Left lobe of liver (tissue), 2 donors: ENCODE data around the gene SAFB. TPM values are rescaled to one million over a fixed set of nuclear protein-coding genes. Genes with fewer than 3 reads are reported as not detected.
"Not testable (repeated sequence)": the region's sequence is repeated elsewhere in the genome, so short reads cannot be mapped to it uniquely, and the experiment has no call there.

ENCODE experiments used
- ATAC-seq: fragments of 200-7000 bp; cut with Tn5 transposase; one replicate; pipeline ENCODE4 v1.9.1; 2020; ENCODE audit warnings: mild to moderate bottlenecking, moderate library complexity
- DNase-seq: peaks from one replicate; pipeline ENCODE4 v3.0.0-alpha.2; 2020; ENCODE audit warnings: low spot score
- total RNA-seq: library from RNA; stranded (reverse); gene quantifications from one replicate; pipeline ENCODE4 v1.2.1, GENCODE V29; 2021
- donor health status: DM: no; HTN: no; CAD: no; lungs with moderate emphysema.
- donor health status: DM: no; HTN: yes; CAD: no.

Gene SAFB
- total RNA-seq, 1 donor from 2014 or later: 48.6 TPM

DNA sequence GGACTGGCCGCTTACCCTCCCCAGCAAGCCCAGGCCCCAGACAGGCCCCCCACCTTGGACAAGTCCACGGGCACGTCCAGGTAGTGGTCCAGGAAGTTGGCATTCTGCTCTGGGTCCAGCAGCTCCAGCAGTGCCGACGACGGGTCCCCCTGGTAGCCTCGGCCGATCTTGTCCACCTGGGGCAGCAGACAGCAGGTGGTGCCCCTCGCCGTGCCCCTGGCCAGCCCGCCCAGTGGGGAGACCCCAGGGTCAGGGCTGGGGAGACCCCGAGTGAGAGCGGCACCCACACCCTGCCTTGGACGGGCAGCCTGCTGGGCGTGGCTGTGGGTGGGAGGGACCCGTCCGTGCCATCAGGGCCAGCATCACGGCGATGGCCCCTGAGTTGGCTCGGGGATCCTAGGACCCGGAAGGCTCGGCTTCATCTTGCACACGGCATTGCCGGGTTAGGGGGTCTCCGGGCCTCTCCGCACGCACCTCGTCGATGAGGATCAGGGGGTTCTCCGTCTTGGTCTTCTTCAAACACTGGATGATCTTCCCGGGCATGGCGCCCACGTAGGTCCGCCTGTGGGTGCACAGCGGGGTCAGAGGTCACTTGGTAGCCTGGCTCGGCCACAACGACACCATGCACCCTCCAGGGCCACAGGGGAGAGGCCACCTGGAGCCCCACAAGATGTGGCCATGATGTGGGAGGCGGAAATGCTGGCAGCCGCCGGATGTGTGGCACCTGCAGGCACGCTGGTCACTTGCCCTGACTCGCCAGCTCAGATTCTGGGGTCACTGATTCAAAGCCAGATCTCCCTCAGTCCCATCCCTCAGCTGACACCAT, 73.5 kb downstream of the SAFB start:
- no peak for ATAC-seq
- DNase-seq: peak; percentile 48

DNA sequence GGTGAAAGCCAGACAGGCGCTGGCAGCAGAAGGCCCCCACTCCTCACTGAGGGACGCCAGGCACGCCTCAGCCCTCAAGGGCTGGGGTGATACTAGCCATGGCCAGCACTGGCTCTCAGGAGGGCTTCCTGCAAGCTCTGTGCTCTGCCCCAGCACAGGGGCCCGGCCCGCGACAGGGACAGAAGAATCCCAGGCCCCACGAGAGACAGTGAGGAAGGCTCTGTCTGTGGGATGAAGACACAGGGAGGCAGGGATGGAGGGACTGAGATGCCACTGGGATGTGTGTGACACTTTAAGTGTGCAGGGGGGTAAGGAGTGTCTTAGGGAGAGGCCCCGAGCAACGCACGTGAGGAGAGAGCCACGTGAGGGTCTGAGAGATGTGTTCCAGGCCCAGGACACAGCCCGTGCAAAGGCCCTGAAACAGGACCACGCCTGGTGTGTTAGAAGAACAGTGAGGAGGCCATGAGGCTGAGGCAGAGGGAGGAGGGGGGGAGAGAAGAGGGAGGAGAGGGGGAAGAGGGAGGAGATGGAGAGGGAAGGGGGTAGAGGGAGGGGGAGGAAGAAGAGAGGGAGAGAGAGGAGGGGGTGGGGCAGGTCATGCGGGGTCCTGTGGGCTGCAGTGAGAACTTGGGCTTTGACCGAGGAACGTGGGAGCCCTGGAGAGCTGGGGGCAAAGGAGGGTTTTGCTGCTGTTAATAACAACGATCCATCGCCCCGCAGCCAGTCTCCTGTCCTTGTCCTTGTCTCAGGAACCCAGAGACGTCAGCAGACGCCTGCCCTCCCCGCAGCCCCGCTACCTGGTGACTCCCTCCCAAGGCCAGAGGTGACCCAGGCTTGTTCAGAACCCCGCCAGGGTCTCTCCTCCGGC, 74.4 kb downstream of the SAFB start:
- DNase-seq (no peak), ATAC-seq (no peak)

DNA sequence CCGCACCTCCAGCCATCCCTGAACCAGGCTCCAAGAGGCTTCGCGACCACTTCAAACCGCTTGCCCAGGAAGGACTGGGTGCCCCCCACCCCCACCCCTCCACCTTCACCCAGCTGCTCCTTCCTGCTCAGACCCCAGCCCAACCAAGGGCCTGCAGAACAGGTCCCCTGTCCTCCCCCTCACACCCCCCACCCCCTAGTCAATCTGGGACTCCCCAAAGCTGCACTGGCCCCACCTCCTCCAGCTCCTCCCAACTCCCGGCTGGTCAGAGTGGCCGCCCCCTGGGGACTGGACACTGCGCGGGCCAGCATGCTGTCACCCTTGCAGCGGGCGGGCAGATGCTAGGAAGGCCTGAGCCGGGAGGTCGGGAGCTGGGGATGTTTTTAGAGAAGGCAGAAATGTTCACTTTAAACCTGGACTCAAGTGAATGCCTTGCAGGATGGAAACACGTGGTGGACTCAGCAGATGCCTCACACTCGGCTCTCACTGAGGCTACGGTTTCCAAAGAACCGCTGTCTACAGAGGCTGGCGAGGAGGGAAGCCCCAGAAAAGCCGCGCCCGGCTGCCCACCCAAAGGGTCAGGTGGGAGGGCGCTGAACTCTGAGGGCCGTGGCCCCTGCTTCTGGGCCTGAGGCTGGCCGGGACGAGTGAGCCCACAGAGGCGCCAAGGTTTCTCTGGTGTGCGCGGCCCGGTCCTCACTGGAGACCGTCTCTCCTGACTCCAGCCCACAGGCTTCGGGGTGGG, 75.2 kb downstream of the SAFB start:
- ATAC-seq (no peak), DNase-seq (no peak)

DNA sequence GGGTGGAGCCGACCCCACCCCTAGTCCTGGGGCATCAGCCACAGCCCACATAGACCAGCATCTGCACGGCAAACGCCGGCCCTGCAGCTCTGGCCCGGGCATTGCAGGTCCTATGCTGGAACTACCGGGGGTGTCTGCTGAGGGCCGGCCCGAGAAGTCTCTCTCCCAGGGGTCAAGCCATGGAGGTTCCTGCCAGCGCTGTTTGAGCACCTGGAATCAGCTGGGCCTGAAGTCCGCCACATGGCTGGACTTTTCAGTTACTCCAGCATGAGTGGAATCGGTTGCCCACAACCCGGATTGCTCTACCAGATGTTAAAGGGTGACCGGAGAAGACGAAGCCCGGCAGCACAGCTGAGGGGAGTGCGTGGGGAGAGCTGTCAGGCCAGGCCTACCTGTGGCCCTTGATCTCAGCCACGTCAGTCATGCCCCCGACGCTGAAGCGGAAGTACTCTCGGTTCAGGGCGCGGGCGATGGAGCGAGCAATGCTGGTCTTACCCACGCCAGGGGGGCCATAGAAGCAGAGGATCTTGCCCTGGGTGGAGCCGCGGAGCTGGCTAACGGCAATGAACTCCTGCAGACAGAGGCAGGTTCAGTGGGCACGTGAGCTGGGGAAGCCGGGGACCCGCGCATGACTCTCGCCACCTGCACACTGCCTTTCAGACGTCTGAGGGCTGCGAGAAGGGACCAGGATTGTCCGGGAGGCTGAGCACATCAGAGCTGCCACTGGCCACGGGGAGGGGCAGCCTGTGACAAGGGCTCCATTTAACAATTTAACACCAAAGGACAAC, 75.9 kb downstream of the SAFB start:
- ATAC-seq (no peak), DNase-seq (no peak)

DNA sequence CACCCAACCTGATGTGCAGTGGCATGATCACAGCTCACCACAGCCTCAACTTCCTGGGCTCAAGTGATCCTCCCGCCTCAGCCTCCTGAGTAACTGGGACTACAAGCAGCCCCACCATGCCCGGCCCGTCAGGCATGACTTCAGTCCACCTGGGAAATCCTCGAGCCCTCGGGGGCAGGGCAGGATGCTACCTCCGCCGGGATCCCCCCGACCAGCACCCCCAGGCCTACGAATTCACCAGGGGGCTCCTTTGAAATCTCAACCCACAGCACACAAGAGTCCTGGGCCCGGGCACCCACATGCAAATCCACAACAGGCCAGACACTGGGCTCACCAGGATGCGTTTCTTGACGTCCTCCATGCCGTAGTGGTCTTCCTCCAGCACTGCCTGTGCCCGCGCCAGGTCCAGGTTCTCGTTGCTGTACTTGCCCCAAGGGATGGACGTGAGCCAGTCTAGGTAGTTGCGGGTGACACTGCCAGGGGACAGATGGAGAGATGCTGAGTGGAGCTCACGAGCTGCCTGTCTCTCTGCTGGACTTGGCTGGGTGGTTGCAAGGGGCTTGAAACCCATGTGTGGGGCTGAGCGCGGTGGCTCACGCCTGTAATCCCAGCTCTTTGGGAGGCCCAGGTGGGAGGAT, 77.7 kb downstream of the SAFB start:
- ATAC-seq: no peak
- DNase-seq: no peak

DNA sequence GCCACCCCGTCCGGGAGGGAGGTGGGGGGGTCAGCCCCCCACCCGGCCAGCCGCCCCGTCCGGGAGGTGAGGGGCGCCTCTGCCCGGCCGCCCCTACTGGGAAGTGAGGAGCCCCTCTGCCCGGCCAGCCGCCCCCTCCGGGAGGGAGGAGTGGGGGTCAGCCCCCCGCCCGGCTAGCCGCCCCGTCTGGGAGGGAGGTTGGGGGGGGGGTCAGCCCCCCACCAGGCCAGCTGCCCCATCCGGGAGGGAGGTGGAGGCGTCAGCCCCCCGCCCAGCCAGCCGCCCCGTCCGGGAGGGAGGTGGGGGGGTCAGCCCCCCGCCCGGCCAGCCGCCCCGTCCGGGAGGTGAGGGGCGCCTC, 79.1 kb downstream of the SAFB start:
- ATAC-seq, DNase-seq: not testable (repeated sequence)

DNA sequence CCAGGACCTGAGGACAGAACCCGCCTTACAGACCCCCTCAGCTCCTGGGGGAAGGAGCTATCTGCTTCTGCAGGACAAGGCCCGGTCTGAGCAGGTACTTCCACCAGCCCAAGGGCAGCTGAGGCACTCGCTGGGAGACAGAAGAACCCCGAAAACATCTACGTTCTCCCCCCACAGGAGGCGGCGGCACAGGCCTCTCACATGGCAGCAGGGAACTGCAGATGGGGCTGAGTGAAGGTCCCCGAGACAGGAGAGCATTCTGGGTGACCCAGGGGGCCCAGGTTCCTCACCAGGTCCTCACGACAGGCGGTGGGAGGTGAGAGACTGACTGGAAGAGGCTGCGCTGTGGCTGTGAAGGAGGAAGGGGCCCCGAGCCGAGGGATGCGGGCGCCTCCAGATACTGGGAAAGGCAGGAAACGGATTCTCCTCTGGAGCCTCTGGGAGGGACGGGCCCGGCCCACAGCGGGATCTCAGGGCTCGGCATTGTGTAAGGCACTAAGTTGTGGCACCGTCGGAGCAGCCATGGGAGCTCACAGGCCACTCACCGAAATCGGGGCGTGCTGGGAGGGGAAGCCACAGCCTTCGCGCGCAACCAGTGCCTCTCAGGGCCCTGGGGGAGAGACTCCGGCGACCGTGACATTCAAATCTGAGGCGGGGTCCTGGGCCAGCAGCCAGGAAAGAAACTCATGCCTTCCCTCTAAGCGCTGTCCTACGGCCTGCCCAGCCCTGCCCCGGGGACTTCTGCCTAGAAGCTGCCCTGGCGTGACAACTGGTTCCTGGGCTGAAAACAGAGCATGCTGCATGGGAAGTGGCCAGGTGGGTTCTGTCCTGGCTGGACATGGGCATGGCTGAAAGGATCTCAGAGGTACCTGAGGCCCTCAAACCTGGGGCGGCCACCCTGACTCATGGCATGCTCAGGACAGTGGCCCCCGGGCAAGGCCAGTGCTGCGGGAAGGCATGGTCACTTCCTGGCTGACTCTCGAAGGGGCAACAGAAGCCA, 81.2 kb downstream of the SAFB start:
- DNase-seq: no peak
- no peak for ATAC-seq

DNA sequence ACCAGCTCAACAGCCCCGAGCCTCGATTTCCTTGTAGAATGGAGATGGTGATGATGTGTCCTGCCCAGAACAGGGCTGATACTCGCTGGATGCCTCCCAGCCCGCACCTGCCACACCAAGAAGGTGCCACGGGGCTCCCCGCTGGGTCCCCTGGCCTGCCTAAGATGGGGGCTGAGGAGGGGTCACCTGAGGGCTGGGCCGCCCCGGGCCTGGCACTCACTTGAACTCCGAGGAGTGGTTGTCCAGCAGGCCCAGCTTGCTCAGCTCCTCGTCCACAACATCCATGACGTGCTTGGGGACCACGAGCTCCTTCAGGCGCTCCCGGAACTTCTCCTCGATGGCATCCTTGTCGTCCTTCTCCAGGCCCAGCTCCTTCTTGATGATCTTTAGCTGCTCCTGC, 82.7 kb downstream of the SAFB start:
- ATAC-seq: no peak
- no peak for DNase-seq

DNA sequence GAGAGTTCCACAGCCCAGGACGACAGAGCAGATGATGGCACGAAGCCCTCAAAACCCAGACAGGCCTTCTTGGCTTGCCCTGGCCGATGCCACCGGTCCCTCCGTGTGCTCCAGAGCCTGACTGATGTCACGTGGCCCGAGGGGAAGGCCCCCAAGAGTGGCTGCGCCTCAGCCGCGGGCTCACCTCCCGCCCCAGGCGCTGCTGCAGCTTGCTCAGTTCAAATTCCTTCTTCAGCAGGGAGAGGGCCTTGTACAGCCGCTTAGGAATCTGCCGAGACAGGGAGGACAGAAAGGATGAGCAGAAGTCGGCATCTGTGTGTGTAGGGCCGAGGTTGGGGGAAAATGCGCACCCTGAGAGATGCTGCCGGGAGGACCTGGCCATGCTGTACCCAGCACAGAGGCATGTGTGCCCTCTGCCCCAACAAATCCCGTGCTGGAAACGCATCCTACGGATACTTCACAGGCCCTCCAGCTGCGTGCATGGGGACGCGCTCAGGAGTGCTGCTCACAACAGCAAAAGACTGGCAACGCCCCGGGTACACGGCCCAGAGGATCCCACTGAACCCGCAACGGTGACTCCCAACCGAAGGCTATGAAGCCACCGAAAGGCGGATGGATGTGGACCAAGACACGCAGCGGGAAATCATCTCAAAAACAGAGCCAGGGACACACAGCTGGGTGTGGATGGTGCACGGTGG, 84.1 kb downstream of the SAFB start:
- ATAC-seq (no peak), DNase-seq (no peak)

DNA sequence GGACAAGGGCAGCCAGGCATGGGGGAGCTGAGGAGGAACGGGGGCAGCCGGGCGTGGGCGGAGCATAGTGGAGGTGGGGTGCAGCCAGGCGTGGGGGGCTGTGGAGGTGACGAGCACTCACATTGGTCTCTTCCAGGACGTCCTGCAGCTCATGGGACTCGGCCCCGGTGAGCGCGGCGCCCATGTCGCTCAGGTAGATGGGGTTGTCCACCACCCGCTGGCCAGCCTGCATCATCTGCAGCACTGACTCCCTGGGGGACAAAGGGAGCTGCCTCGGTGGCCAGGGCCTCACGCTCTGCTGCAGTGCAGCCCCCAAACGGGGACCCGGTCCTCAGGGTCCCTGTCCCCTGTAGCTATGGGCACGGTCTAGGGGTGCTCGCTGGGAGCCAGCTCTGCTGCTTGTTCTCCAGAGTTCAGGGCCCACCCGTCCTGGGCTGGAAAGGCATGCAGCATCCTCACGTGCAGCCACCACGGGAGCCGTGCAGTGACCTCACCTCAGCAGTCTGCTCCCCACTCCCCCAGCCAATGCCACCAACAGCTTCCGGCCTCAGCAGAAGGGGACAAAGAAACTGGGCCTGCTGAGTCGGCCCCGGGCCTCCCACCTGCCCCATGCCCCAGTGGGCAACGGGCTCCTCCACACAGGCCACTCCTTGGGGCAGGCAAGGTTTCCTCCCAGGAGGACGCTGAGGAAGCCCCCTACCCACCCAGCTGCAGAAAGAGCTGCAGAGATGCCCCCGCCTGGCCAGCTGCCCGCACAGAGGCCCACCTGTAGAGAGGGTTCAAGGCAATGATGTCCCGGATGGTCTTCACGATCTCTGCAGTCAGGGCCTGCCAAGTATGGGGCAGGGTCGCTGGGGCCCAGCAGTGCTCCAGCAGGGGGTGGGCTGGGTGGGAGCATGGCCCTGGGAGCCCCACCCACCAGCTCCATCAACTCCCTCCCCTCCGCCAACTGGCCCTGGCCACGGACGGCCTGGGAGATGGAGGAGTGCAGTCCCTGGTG, 85.0 kb downstream of the SAFB start:
- no peak for ATAC-seq
- no peak for DNase-seq

DNA sequence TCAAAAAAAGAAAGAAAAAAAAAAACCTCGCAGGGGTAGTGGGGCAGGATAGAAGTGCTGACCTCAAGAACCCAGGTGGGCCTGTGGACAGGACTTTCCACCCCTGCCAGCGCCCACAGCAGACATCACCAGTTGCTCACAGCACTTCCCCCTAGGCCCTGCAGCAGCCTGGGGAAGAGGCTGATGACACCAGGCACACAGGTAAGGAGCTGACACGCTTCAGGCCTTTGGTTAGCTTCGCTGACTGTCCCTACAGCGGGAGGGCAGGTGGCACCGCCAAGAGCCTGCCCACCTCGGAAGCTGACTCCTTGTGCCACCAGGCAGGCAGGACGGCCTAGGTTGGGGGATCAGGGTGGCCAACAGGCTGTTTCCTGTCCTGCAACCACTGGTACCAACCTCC, 88.1 kb downstream of the SAFB start:
- DNase-seq (no peak), ATAC-seq (no peak)

DNA sequence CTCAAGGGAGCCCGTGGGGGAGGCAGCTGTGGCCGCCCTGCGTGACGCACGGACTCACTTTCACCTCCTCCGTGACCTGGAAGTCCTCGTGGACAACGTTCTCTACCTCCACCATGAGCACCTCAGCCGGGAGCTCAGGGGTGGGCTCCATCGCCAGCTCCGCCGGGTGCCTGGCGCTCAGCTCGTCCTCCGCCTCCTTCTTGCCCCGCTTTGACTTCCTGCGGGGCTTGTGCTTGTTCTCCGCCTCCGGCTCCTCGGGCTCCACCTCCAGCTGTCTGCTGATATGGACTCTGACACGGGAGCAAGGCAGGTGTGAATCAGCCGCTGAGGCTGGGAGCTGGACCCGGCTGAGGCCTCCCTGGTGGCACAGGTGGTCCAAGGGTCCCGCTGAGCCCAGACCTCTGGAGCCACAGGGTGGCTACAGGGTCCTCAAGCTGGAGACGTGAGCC, 88.9 kb downstream of the SAFB start:
- DNase-seq: no peak
- ATAC-seq: no peak

DNA sequence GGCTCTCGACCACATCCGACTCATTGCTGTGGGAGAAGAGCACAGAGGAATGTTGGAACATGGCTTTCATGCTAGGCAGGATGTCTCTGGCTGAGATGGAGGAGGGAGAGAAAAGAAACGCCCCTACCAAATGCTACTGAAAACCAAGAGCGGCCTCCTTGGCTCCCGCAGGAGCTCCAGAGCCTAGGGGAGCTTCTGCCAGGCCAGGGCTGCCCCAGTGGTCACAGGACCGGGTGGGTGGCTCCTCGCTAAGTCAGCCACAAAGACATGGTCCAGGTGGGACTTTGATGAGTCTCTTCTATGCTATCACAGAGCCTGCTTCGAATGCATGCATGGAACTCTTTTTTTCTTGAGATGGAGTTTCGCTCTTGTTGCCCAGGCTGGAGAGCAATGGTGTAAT, 90.3 kb downstream of the SAFB start:
- ATAC-seq (no peak), DNase-seq (no peak)

DNA sequence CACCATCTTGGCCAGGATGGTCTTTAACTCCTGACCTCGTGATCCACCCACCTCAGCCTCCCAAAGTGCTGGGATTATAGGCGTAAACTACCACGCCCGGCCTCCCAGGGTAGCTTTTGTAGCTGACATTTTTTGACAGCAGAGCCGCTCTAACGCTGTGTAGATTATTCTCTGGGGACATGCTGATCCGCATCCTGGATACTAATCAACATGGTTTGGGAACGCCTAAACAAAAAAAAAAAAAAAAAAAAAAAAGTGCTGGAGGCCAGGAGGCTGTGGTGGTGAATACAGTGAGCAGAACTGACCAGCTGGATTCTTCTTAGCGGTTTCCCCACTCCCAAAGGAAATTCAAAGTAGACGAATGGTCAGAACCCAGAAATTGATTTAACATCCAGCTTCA, 91.9 kb downstream of the SAFB start:
- DNase-seq (no peak), ATAC-seq (no peak)

DNA sequence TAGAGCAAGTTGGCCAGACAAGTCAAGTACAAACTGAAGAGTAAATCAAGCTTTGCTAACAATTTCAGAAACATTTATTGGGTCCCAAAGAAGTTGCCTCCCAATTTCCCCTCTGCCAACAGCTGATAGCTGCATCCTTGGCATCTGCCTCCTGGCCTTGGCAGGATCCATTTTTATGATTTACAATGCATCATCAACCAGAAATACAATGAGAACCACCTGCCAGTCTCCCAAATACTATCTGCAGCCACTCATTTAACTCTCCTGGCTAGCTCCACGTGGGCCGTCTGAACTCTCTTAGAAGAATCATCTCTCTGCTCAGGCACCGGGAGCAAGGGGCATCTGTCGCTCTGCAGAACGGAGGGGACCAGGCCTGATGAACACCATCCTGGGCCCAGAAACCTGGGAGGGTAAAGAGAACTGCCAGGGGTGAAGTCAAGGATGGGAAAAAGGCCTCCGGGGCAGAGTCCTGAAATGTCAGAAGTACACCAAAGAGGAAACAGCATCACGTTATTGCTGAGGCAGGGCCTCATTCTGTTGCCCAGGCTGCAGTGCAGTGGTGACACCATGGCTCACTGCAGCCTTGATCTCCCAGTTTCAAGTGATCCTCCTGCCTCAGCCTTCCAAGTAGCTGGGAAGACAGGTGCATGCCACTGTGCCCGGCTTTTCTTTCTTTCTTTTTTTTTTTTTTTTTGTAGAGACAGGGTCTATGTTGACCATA, 94.5 kb downstream of the SAFB start:
- ATAC-seq (no peak), DNase-seq (no peak)
